Mesodermal cell (in vitro differentiated cells): ENCODE measurements around the gene IGFBP3.

Experiments used
- H3K27ac ChIP-seq: 2 replicates; pipeline ENCODE4 v1.7.0; 2013; ENCODE audit warnings: mild to moderate bottlenecking, low read depth, low read length, moderate library complexity; ENCODE audit not compliant: severe bottlenecking
- H3K36me3 ChIP-seq: 2 replicates; pipeline ENCODE4 v1.7.1; 2013; ENCODE audit warnings: mild to moderate bottlenecking, low read length, moderate library complexity; ENCODE audit not compliant: control insufficient read depth, insufficient read depth
- H3K4me1 ChIP-seq: one replicate; pipeline ENCODE4 v1.7.1; 2013; ENCODE audit warnings: mild to moderate bottlenecking, low read length; ENCODE audit not compliant: insufficient read depth, control insufficient read depth, poor library complexity, severe bottlenecking
- H3K4me3 ChIP-seq: 2 replicates; pipeline ENCODE4 v1.7.0; 2013; ENCODE audit warnings: low read length, control low read depth, mild to moderate bottlenecking; ENCODE audit not compliant: insufficient read depth, poor library complexity, severe bottlenecking; ENCODE audit errors: extremely low read depth
- H3K9me3 ChIP-seq: 2 replicates; pipeline ENCODE4 v1.7.1; 2013; ENCODE audit warnings: mild to moderate bottlenecking, low read length, moderate library complexity; ENCODE audit not compliant: control insufficient read depth
- WGBS, 2 experiments: methylation state at CpG; one replicate each; pipeline ENCODE4 v1.1.5; 2013; ENCODE audit warnings: missing lambda C conversion rate in 2 of 2; ENCODE audit not compliant: insufficient coverage in 2 of 2; 5-methylcytosine and 5-hydroxymethylcytosine counted together

IGFBP3 gene

DNA sequence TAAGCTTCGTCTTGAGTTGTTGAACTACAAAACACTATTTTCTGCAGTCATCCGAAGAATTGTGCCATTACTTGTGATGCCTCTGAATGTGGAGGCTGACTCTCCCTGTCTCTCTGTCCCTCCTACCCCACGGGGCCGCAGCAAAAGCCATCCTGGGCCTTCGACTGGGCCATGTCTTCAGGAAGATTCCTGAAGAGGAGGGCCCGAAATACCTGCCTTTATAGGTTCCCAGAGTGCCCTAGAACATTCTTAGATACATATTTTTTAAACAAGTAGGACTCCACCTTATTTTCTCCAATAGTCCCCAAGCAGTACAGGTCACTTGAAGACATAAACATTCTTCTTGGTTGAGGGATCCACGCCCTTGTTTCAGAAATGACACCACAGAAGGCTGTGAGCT, 8.1 kb downstream of the IGFBP3 start:
- Histone ChIP-seq H3K9me3 (no peaks in the 10 kb centered on the region), H3K36me3 (peaks cover 40% of the 10 kb centered on the region), H3K4me3 (no peak overlapping the region), H3K27ac (no peak overlapping the region), H3K4me1 (no peaks in the 10 kb centered on the region)
- 91 to 95% methylated on average over 3 to 7 of the region's 7 CpGs for WGBS, 2 experiments

DNA sequence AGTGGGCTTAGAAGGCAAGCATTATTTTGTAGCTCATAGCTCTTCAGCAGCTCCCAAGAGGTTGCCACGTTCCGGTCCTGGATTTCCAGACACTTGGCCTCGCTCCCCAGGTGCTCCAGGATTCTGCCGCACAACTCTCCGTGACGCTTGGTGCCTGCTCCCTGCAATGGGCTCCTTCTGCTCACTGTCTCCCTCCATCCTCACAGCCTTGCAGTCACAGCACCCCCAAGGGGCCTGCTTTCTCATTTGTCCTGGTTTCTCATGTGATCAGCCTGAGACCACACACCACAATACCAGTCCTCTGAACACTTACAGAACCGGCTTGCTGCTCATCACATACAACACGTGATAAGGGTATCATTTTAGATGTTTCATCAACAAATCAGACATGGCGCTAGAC, 9.8 kb downstream of the IGFBP3 start:
- 86 to 97% methylated on average over 8 to 9 of the region's 9 CpGs for WGBS, 2 experiments
- Histone ChIP-seq H3K4me3 (no peak overlapping the region), H3K36me3 (peaks cover 31% of the 10 kb centered on the region), H3K27ac (no peak overlapping the region), H3K4me1 (no peaks in the 10 kb centered on the region), H3K9me3 (no peaks in the 10 kb centered on the region)

DNA sequence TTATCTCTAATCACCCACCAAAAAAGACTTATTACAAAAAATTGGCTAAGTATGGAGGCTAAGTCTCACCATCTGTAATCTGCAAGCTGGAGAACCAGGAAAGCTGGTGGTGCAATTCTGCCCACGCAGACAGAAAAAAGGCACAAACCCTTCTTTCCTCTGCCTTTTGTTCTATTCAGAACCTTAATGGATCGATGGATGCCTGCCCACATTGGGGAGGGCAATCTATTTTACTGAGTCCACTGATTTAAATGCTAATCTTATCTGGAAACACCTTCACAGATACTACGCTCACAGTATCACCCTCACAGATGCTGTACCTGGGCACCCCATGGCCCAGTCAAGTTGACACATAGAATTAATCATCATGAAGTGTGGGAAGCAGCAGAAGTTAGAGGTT, 10.2 kb downstream of the IGFBP3 start:
- no peak overlapping the region for H3K4me3 ChIP-seq
- H3K36me3 ChIP-seq: peaks cover 26% of the 10 kb centered on the region
- no peaks in the 10 kb centered on the region for H3K9me3 ChIP-seq
- no peaks in the 10 kb centered on the region for H3K4me1 ChIP-seq
- no peak overlapping the region for H3K27ac ChIP-seq
- 93% methylated on average over 2 to 3 of the region's 3 CpGs for WGBS, 2 experiments

DNA sequence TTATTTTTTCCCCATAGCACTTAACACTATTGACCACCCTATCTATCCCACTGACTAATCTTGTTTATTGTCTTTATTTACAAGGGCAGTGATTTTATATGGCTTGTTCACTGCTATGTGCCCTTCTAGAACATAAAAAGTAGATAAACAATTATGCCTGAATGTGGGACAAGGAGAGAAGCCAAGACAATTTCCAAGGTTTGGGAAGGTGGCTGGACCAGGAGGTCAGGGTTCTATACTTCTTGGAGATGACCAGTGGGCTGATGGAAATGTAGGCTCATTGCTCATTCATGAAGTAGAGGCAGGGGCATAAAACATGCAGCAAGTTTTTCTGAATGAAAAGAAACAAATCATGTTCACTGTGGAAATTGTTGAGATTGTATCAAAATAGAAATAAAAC, 11.5 kb downstream of the IGFBP3 start:
- no peaks in the 10 kb centered on the region for H3K9me3 ChIP-seq
- no peak overlapping the region for H3K27ac ChIP-seq
- no peak overlapping the region for H3K4me3 ChIP-seq
- peaks cover 16% of the 10 kb centered on the region for H3K36me3 ChIP-seq
- H3K4me1 ChIP-seq: no peaks in the 10 kb centered on the region

DNA sequence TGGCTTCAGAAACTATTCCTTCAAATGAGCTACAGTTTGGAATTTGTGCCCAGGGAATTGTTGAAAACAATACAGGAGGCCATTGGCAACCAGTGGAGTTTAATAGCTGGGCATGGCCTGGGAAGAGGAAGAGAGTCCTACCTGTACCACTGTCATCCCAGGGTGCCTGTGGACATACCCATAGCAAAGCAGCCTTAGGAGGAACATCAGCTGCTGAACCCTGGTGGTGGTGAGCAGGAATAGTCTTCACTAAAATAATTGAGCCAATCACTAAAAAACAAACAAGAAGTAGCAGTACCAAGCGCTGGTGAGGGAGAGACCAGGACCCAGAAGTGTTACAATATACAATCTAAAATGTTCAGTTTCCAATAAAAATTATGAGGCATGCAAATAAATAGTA, 18.3 kb downstream of the IGFBP3 start:
- no peak overlapping the region for H3K4me3 ChIP-seq
- no peaks in the 10 kb centered on the region for H3K36me3 ChIP-seq
- H3K4me1 ChIP-seq: no peaks in the 10 kb centered on the region
- no peaks in the 10 kb centered on the region for H3K9me3 ChIP-seq
- no CpG with 5 or more reads among the region's 1 CpG for WGBS, 2 experiments
- no peak overlapping the region for H3K27ac ChIP-seq

DNA sequence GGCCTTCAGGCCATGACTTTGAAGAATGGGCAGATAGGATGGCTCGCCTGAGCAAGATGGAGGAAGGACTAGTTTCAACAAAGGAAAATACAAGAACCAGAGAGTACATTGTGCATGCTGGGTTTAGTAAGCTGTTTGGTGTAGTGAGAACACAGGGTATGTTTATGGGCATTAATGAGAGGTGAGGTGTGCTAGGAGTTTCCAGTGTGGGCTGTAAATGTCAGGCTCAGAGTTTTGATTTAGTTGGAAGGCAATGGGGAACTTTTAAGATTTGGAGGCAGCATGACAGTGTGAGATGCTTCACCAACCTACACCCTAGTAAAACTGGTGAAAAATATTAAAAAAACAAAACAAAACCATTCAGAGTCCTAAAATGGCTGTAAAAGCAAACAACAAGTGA, 19.5 kb downstream of the IGFBP3 start:
- Histone ChIP-seq H3K27ac (no peak overlapping the region), H3K36me3 (no peaks in the 10 kb centered on the region), H3K4me3 (no peak overlapping the region), H3K9me3 (no peaks in the 10 kb centered on the region), H3K4me1 (no peaks in the 10 kb centered on the region)
- WGBS, 2 experiments: 86 to 89% methylated on average over 1 of the region's 1 CpG

DNA sequence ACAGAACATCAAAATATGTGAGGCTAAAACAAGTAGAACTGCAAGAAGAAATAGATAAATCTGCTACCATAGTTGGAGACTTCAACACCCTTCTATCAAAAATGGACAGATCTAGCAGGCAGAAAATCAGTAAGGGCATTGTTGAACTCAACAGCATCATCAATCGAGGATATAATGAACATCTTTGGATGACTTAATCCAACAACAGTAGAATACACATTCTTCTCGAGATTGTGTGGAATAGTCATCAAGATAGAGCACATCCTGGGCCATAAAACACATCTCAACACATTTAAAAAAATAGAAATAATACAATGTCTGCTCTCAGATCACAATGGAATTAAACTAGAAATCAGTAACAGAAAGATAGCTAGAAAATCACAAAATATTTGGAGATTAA, 22.9 kb downstream of the IGFBP3 start:
- no peaks in the 10 kb centered on the region for H3K36me3 ChIP-seq
- no peak overlapping the region for H3K27ac ChIP-seq
- no peaks in the 10 kb centered on the region for H3K9me3 ChIP-seq
- no peaks in the 10 kb centered on the region for H3K4me1 ChIP-seq
- H3K4me3 ChIP-seq: no peak overlapping the region
- 88% methylated on average over 2 of the region's 2 CpGs; no CpG with 5 or more reads in 1 of the 2 experiments for WGBS, 2 experiments

DNA sequence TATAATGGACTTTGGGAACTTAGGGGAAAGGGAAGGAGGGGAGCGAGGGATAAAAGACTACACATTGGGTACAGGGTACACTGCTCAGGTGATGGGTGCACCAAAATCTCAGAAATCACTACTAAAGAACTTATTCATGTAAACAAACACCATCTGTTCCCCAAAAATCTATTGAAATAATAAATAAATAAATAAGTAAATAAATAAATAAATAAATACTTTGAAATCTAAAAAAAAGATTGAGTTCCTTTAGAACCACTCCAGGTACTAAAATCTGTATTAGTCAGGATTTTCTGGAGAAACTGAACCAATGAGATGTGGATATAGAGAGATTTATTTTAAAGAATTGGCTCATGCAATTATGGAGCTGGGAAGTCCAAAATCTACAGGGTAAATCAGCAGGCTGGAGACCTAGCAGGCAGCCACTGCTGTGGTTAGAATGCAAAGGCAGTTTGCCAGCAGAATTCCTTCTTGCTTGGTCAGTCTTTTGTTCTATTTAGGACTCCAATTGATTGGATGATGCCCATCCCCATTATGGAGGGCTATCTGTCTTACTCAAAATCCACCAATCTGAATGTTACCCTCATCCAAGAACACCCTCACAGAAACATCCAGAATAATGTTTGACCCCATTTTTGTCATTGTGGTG, 23.9 kb downstream of the IGFBP3 start:
- no CpG with 5 or more reads among the region's 1 CpG for WGBS, 2 experiments
- H3K4me3 ChIP-seq: no peak overlapping the region

DNA sequence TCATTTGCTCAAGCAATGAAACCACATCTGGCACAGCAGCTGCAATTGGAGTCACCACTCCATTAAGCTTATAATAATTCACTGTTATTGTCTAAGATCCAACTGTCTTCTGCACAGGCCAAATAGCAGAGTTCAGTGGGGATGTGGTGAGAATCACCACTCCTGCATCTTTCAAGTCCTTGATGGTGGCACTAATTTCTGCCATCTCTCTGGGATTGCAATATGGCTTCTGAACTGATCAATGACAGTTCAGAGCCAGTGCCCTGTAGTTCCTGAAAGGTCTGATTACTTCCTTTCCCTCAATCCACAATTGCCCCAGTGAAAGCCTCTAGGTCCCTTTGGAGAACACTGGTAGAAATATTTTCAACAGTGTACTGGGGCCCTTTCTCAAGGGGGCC, 26.4 kb downstream of the IGFBP3 start:
- H3K36me3 ChIP-seq: no peaks in the 10 kb centered on the region
- no peak overlapping the region for H3K27ac ChIP-seq
- peaks cover 3% of the 10 kb centered on the region for H3K4me1 ChIP-seq
- H3K4me3 ChIP-seq: no peak overlapping the region
- no peaks in the 10 kb centered on the region for H3K9me3 ChIP-seq

More for the DNA sequence above, 23.9 kb downstream of the IGFBP3 start:
- H3K36me3 ChIP-seq: no peaks in the 10 kb centered on the region
- no peaks in the 10 kb centered on the region for H3K4me1 ChIP-seq
- no peaks in the 10 kb centered on the region for H3K9me3 ChIP-seq
- no peak overlapping the region for H3K27ac ChIP-seq

DNA sequence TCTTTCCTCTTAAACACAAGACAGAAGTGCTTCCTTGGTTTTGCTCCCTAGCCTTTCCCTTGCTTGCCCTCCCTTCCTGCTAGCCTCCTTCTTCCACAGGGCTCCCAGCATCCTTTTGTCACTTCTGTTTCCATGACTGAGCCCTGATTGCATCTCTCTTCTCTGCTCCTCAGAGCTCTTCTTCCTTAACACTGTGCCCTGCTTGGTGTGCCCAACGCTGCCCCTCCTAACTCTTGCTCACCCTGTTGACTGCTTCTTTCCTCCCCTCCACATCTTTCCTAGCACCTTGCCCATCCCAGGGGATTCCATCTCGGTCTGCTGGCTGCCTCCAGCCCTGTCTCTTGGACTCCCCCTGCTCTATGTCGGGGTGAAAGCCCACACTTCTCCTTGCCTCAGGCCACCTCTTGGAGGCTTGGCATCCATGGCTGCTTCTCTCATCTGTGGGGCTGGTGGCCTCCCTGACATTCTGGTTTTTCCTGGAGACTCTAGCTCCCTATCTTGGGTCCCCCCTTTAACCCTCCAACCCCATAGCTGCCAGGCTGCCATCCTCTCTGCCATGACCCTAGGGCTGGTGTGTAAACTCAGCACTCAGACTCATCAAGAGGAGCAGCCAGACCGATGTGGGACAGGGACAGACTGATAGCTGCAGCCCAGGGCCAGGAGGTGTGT, 26.9 kb downstream of the IGFBP3 start:
- WGBS, 2 experiments: 76 to 82% methylated on average over 4 of the region's 4 CpGs
- H3K9me3 ChIP-seq: no peaks in the 10 kb centered on the region
- no peaks in the 10 kb centered on the region for H3K36me3 ChIP-seq
- H3K27ac ChIP-seq: no peak overlapping the region
- no peak overlapping the region for H3K4me3 ChIP-seq
- H3K4me1 ChIP-seq: peaks cover 8% of the 10 kb centered on the region

DNA sequence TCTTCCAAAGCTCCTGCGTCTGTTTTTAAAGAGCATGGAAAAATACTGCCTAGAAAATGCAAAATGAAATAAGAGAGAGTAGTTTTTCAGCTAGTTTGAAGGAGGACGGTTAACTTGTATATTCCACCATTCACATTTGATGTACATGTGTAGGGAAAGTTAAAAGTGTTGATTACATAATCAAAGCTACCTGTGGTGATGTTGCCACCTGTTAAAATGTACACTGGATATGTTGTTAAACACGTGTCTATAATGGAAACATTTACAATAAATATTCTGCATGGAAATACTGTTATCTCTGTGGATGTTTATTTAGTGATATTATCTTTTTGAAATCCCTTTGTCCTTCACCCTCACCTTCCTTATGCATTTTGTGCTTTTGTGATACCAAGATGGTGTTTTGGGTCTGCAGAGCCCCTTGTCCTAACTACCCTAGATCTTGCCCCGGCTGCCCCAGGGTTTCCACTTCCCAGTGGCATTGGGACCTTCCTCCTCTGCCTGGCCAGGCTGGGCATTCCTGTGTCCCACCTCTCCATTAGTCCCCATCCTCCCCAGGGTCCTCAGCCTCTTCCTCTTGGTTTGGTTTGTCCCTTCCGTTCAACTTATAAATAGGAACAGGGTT, 27.6 kb downstream of the IGFBP3 start:
- Histone ChIP-seq H3K27ac (no peak overlapping the region), H3K9me3 (no peaks in the 10 kb centered on the region), H3K4me1 (peaks cover 9% of the 10 kb centered on the region), H3K4me3 (no peak overlapping the region), H3K36me3 (no peaks in the 10 kb centered on the region)
- 88 to 90% methylated on average over 1 to 2 of the region's 5 CpGs for WGBS, 2 experiments
